ENCODE data around the gene ERGIC2. TPM values are rescaled to one million over a fixed set of nuclear protein-coding genes. Genes with fewer than 3 reads are reported as not detected.
"Not testable (repeated sequence)": the region's sequence is repeated elsewhere in the genome, so short reads cannot be mapped to it uniquely, and the experiment has no call there.

The ERGIC2 gene
- total and polyA plus RNA-seq, 2 donors from 2014 or later: 60.5 to 65.1 TPM

DNA sequence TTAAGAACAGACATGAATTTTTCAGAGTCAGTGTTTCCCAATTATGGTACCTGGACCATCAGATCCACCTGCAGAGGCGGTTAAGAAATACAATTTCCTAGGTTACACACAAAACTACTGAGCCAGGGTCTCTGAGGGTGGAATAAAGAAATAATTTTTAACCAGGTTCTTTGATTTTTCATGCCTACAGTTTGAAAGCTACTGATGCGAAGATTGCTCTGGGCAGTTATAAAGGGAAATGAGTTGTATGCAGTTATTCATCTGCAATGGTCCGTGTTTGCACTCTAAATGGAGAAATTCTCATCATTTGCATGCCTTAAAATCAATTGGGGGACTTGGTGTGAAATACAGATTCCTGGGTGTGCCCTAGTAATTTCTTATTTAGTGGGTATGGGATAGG, 89.7 kb downstream of the ERGIC2 start:
- no peak overlapping the region for H3K4me3 ChIP-seq (ENCODE audit: low read length in 3 of 3)
- H3K27ac ChIP-seq (ENCODE audit: low read depth in 2 of 2, low read length in 2 of 2): no peak overlapping the region
- no peaks in the 10 kb centered on the region for H3K27me3 ChIP-seq (ENCODE audit: control insufficient read depth, insufficient read depth, low read length)
- TF ChIP-seq, protein P1, sequence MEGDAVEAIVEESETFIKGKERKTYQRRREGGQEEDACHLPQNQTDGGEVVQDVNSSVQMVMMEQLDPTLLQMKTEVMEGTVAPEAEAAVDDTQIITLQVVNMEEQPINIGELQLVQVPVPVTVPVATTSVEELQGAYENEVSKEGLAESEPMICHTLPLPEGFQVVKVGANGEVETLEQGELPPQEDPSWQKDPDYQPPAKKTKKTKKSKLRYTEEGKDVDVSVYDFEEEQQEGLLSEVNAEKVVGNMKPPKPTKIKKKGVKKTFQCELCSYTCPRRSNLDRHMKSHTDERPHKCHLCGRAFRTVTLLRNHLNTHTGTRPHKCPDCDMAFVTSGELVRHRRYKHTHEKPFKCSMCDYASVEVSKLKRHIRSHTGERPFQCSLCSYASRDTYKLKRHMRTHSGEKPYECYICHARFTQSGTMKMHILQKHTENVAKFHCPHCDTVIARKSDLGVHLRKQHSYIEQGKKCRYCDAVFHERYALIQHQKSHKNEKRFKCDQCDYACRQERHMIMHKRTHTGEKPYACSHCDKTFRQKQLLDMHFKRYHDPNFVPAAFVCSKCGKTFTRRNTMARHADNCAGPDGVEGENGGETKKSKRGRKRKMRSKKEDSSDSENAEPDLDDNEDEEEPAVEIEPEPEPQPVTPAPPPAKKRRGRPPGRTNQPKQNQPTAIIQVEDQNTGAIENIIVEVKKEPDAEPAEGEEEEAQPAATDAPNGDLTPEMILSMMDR (IDR thresholded peaks at IDR 0.05; ENCODE audit: borderline replicate concordance, extremely low read depth, insufficient read depth): no peak
- peak in 2 of 5 donors; percentile 68 to 76 for DNase-seq
- no peak for FAIRE-seq
- intact Hi-C loops (cut with DNase I): no loop called here
- H3K36me3 ChIP-seq (ENCODE audit: control insufficient read depth in 2 of 3, insufficient read depth in 3 of 3, low read length in 3 of 3): no peaks in the 10 kb centered on the region
- H3K9ac ChIP-seq (ENCODE audit: low read length in 3 of 3): no peak overlapping the region
- no peaks in the 10 kb centered on the region for H3K9me3 ChIP-seq (ENCODE audit: control insufficient read depth in 2 of 3, insufficient read depth in 1 of 3, low read length in 3 of 3)
- H3K4me1 ChIP-seq (ENCODE audit: control insufficient read depth in 2 of 3, insufficient read depth in 2 of 3, low read depth in 1 of 3, low read length in 3 of 3): no peaks in the 10 kb centered on the region

DNA sequence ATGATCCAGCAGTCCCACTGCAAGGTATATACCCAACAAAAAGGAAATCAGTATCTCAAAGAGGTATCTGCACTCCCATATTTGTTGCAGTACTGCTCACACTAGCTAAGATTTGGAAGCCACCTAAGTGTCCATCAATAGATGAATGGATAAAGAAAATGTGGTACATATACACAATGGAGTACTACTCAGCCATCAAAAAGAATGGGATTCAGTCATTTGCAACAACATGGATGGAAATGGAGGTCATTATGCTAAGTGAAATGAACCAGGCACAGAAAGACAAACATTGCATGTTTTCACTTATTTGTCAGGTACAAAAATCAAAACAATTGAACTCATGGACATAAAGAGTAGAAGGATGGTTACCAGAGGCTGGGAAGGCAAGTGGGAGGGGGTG, 90.5 kb downstream of the ERGIC2 start:
- H3K9me3 ChIP-seq (ENCODE audit: control insufficient read depth in 2 of 3, insufficient read depth in 1 of 3, low read length in 3 of 3); H3K4me1 ChIP-seq (ENCODE audit: control insufficient read depth in 2 of 3, insufficient read depth in 2 of 3, low read depth in 1 of 3, low read length in 3 of 3); H3K36me3 ChIP-seq (ENCODE audit: control insufficient read depth in 2 of 3, insufficient read depth in 3 of 3, low read length in 3 of 3); FAIRE-seq; DNase-seq; H3K27me3 ChIP-seq (ENCODE audit: control insufficient read depth, insufficient read depth, low read length); H3K9ac ChIP-seq (ENCODE audit: low read length in 3 of 3); H3K4me3 ChIP-seq (ENCODE audit: low read length in 3 of 3); H3K27ac ChIP-seq (ENCODE audit: low read depth in 2 of 2, low read length in 2 of 2); intact Hi-C loops (cut with DNase I): not testable (repeated sequence)

DNA sequence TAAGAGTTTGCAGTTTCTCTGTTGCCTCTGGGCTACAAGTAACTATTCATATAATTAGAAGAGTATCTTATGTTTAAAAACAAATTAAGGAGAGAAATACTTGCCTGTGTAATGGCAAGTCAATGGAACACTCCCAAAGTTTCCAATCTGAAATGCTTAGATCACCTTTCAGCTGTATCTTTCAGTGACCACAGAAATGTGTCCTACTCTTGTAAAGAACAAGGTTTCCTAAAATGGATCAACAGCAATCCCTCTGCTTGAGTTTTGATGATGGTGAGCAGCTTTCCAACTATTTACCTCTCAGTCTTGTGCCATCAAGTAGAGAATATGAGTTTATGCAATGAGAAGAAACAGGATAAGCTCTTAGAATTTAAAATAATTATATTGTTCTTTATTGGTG, 92.9 kb downstream of the ERGIC2 start:
- FAIRE-seq: no peak
- H3K27me3 ChIP-seq (ENCODE audit: control insufficient read depth, insufficient read depth, low read length): no peaks in the 10 kb centered on the region
- DNase-seq: no peak
- TF ChIP-seq, protein P1 (IDR thresholded peaks at IDR 0.05; ENCODE audit: borderline replicate concordance, extremely low read depth, insufficient read depth): no peak
- intact Hi-C loops (cut with DNase I): no loop called here
- no peaks in the 10 kb centered on the region for H3K9me3 ChIP-seq (ENCODE audit: control insufficient read depth in 2 of 3, insufficient read depth in 1 of 3, low read length in 3 of 3)
- H3K4me3 ChIP-seq (ENCODE audit: low read length in 3 of 3): no peak overlapping the region
- no peak overlapping the region for H3K9ac ChIP-seq (ENCODE audit: low read length in 3 of 3)
- no peak overlapping the region for H3K27ac ChIP-seq (ENCODE audit: low read depth in 2 of 2, low read length in 2 of 2)
- H3K4me1 ChIP-seq (ENCODE audit: control insufficient read depth in 2 of 3, insufficient read depth in 2 of 3, low read depth in 1 of 3, low read length in 3 of 3): no peaks in the 10 kb centered on the region
- H3K36me3 ChIP-seq (ENCODE audit: control insufficient read depth in 2 of 3, insufficient read depth in 3 of 3, low read length in 3 of 3): no peaks in the 10 kb centered on the region

DNA sequence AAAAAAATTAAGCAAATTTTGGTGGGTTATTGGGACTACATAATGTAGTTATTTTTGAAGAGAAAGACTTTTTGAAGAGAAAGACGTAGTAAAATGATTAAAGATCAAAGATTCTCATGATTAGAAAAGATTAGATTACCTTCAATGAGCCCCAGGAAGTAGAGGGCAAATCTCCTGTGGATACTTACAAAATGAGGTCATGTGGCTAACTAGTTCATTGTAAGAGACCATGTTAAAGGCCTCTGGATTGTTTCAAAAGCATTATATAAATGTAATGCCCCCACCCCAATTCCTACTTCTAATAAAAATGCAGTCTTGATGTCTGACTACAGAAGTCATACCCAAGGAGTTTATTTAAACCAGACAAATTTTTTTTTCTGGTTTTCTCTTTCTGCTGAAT, 93.3 kb downstream of the ERGIC2 start:
- intact Hi-C loops (cut with DNase I): no loop called here
- no peak for FAIRE-seq
- DNase-seq: no peak

More for the DNA sequence above, 93.3 kb downstream of the ERGIC2 start:
- H3K27me3 ChIP-seq (ENCODE audit: control insufficient read depth, insufficient read depth, low read length): no peaks in the 10 kb centered on the region
- no peak overlapping the region for H3K4me3 ChIP-seq (ENCODE audit: low read length in 3 of 3)
- TF ChIP-seq, protein P1 (IDR thresholded peaks at IDR 0.05; ENCODE audit: borderline replicate concordance, extremely low read depth, insufficient read depth): no peak
- no peak overlapping the region for H3K27ac ChIP-seq (ENCODE audit: low read depth in 2 of 2, low read length in 2 of 2)
- H3K9ac ChIP-seq (ENCODE audit: low read length in 3 of 3): no peak overlapping the region
- no peaks in the 10 kb centered on the region for H3K9me3 ChIP-seq (ENCODE audit: control insufficient read depth in 2 of 3, insufficient read depth in 1 of 3, low read length in 3 of 3)
- no peaks in the 10 kb centered on the region for H3K4me1 ChIP-seq (ENCODE audit: control insufficient read depth in 2 of 3, insufficient read depth in 2 of 3, low read depth in 1 of 3, low read length in 3 of 3)
- no peaks in the 10 kb centered on the region for H3K36me3 ChIP-seq (ENCODE audit: control insufficient read depth in 2 of 3, insufficient read depth in 3 of 3, low read length in 3 of 3)

Other genes with a start within 250 kb of the ERGIC2 start
- gene FAR2, start 231.9 kb downstream of the ERGIC2 start, total RNA-seq: 11.5 TPM
- 3.1 TPM for gene FAR2, start 231.9 kb downstream of the ERGIC2 start, polyA plus RNA-seq (ENCODE audit: insufficient read depth, low read depth, low replicate concordance)
- 0.35 TPM for gene OVCH1, start 116.5 kb upstream of the ERGIC2 start, total RNA-seq
- gene OVCH1, start 116.5 kb upstream of the ERGIC2 start, polyA plus RNA-seq (ENCODE audit: insufficient read depth, low read depth, low replicate concordance): not detected